ENCODE measurements around the gene PRPF8. TPM values are rescaled to one million over a fixed set of nuclear protein-coding genes. Genes with fewer than 3 reads are reported as not detected.

The PRPF8 gene
- total RNA-seq, 1 donor from 2014 or later, result 202 TPM

- H3K27ac Mint-ChIP-seq (ENCODE audit: unreplicated experiment), result peak overlapping the region; percentile 80
- H3K4me3 Mint-ChIP-seq (ENCODE audit: unreplicated experiment), result peak overlapping the region; percentile 96
- H3K9me3 ChIP-seq (ENCODE audit: insufficient read depth, low read depth, low read length), result no peaks in the 10 kb centered on the region
- H3K4me2 ChIP-seq (ENCODE audit: low read length), result peak overlapping the region; percentile 97
- H3K36me3 ChIP-seq (ENCODE audit: insufficient read depth, low read length), result peaks cover 31% of the 10 kb centered on the region
- FAIRE-seq (no peak), DNase-seq (ENCODE audit: low read depth) (no peak)
- no peak overlapping the region for H2AFZ ChIP-seq (ENCODE audit: low read depth, low read length)
- peaks cover 42% of the 10 kb centered on the region for H4K20me1 ChIP-seq (ENCODE audit: insufficient read depth, low read length)
- peaks cover 28% of the 10 kb centered on the region for H3K4me1 ChIP-seq (ENCODE audit: insufficient read depth, low read length)
- TF ChIP-seq EZH2 (IDR thresholded peaks at IDR 0.05; ENCODE audit: insufficient read depth, low read length), result no peak
- no peak for TF ChIP-seq CTCF (IDR thresholded peaks at IDR 0.05; ENCODE audit: insufficient read depth, low read depth, low read length)
- H3K79me2 ChIP-seq (ENCODE audit: insufficient read depth, low read length), result peaks cover 51% of the 10 kb centered on the region
- H3K4me1 Mint-ChIP-seq (ENCODE audit: low read depth, unreplicated experiment), result peaks cover 24% of the 10 kb centered on the region
- H3K9ac ChIP-seq (ENCODE audit: low read length), result peak overlapping the region; percentile 86
- H3K27ac ChIP-seq (ENCODE audit: low read depth, low read length), result peak overlapping the region; percentile 82
- peaks cover 17% of the 10 kb centered on the region for H3K36me3 Mint-ChIP-seq (ENCODE audit: low read depth, unreplicated experiment)
- peak overlapping the region; percentile 80 for H3K4me3 ChIP-seq (ENCODE audit: insufficient read depth, low read depth, low read length)
- H3K9me3 Mint-ChIP-seq (ENCODE audit: unreplicated experiment), result no peaks in the 10 kb centered on the region
- no peaks in the 10 kb centered on the region for H3K27me3 Mint-ChIP-seq (ENCODE audit: low read depth, unreplicated experiment)
- H3K27me3 ChIP-seq (ENCODE audit: insufficient read depth, low read length), result no peaks in the 10 kb centered on the region
Measured at GRCh38 chr17:1715803-1716075, 31.1 kb upstream of the PRPF8 start.

GRCh38 chr17:1714980-1715802 is 30.5 kb upstream of the PRPF8 start:
- H3K79me2 ChIP-seq (ENCODE audit: insufficient read depth, low read length), result peaks cover 54% of the 10 kb centered on the region
- peaks cover 17% of the 10 kb centered on the region for H3K36me3 Mint-ChIP-seq (ENCODE audit: low read depth, unreplicated experiment)

More at GRCh38 chr17:1714980-1715802, 30.5 kb upstream of the PRPF8 start:
- DNase-seq (ENCODE audit: low read depth) (peak; percentile 77), FAIRE-seq (no peak)
- no peak overlapping the region for H2AFZ ChIP-seq (ENCODE audit: low read depth, low read length)
- H3K27me3 ChIP-seq (ENCODE audit: insufficient read depth, low read length), result no peaks in the 10 kb centered on the region
- peak overlapping the region; percentile 82 for H3K27ac ChIP-seq (ENCODE audit: low read depth, low read length)
- Mint-ChIP-seq H3K4me1 (ENCODE audit: low read depth, unreplicated experiment) (peaks cover 25% of the 10 kb centered on the region), H3K27me3 (ENCODE audit: low read depth, unreplicated experiment) (no peaks in the 10 kb centered on the region), H3K27ac (ENCODE audit: unreplicated experiment) (peak overlapping the region; percentile 94), H3K9me3 (ENCODE audit: unreplicated experiment) (no peaks in the 10 kb centered on the region), H3K4me3 (ENCODE audit: unreplicated experiment) (peak overlapping the region; percentile 96)
- H3K4me1 ChIP-seq (ENCODE audit: insufficient read depth, low read length), result peaks cover 28% of the 10 kb centered on the region
- H4K20me1 ChIP-seq (ENCODE audit: insufficient read depth, low read length), result peaks cover 47% of the 10 kb centered on the region
- H3K9ac ChIP-seq (ENCODE audit: low read length), result peak overlapping the region; percentile 86
- H3K4me3 ChIP-seq (ENCODE audit: insufficient read depth, low read depth, low read length), result peak overlapping the region; percentile 80
- TF ChIP-seq CTCF (IDR thresholded peaks at IDR 0.05; ENCODE audit: insufficient read depth, low read depth, low read length) (no peak), EZH2 (IDR thresholded peaks at IDR 0.05; ENCODE audit: insufficient read depth, low read length) (no peak)
- peak overlapping the region; percentile 97 for H3K4me2 ChIP-seq (ENCODE audit: low read length)
- H3K9me3 ChIP-seq (ENCODE audit: insufficient read depth, low read depth, low read length), result no peaks in the 10 kb centered on the region
- peaks cover 31% of the 10 kb centered on the region for H3K36me3 ChIP-seq (ENCODE audit: insufficient read depth, low read length)

All from astrocyte (in vitro differentiated cells and primary cell).